Measurements from ENCODE around the gene PDE10A. TPM values are rescaled to one million over a fixed set of nuclear protein-coding genes. Genes with fewer than 3 reads are reported as not detected.

Gene PDE10A
- total and polyA plus RNA-seq, 2 of the 8 experiments (the other 6 are each of a cell fraction or from before 2014, with no cell fraction given), result 1.1 to 2.4 TPM

DNA sequence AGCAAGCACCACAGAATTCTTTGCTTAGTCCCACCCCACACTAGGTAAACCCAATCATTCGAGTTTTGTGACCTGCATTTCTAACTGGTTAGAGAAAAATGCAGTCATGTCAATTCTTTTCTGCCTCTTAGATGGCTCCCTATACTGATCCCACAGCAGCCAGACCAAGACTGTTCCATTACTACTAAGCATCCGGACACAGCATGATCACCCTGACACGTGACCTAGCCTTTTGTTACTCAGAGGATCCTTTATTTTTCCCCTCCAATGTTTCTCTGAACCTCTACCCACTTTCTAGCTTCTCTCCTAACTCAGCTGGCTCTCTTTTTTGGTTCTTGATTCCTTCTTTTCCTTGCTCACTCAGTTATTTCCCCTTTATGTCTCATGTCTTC is 87.9 kb downstream of the PDE10A start:
- H3K4me2 ChIP-seq (ENCODE audit: insufficient read depth in 1 of 2, low read depth in 2 of 2, low read length in 2 of 2), result no peak overlapping the region
- no peak overlapping the region for H3K56ac ChIP-seq (replicated peaks; ENCODE audit: insufficient read length, low read depth, low read length)
- no peak overlapping the region for H4K8ac ChIP-seq (ENCODE audit: extremely low read depth, insufficient read depth, low read length)
- no peaks in the 10 kb centered on the region for H3K27me3 ChIP-seq (replicated peaks in 1 of 4; ENCODE audit: control insufficient read depth in 3 of 4, extremely low read depth in 1 of 4, insufficient read depth in 3 of 4, low read length in 3 of 4)
- H2AFZ ChIP-seq (ENCODE audit: low read length), result no peak overlapping the region; the same call in 1 of the 2 replicates
- no peak overlapping the region for H3K23ac ChIP-seq (ENCODE audit: insufficient read length)
- H3K4me3 ChIP-seq (ENCODE audit: extremely low read depth in 1 of 4, insufficient read depth in 2 of 4, low read depth in 3 of 4, low read length in 4 of 4), result no peak overlapping the region
- H3K79me1 ChIP-seq (ENCODE audit: low read depth, low read length), result no peaks in the 10 kb centered on the region
- H3K18ac ChIP-seq (ENCODE audit: extremely low read depth, low read length), result no peak overlapping the region
- peak; percentile 42 for FAIRE-seq
- no peak overlapping the region for H4K5ac ChIP-seq (ENCODE audit: insufficient read length, low read depth, low read length)
- no peak overlapping the region for H2BK15ac ChIP-seq (ENCODE audit: low read length)
- POLR2A ChIA-PET (ENCODE audit: partially characterized antibody), result no interaction called here
- no peak overlapping the region for H3K14ac ChIP-seq (ENCODE audit: insufficient read length)
- CTCF ChIA-PET (ENCODE audit: partially characterized antibody), result no interaction called here
- H3K23me2 ChIP-seq (ENCODE audit: low read depth, low read length), result no peaks in the 10 kb centered on the region; the same call in 1 of the 2 replicates
- H2BK120ac ChIP-seq (replicated peaks; ENCODE audit: low read depth, low read length), result no peak overlapping the region
- H2BK5ac ChIP-seq (ENCODE audit: low read depth, low read length), result no peak overlapping the region
- H2BK20ac ChIP-seq (ENCODE audit: low read length), result no peak overlapping the region
- H4K20me1 ChIP-seq (replicated peaks in 1 of 2; ENCODE audit: control insufficient read depth in 1 of 2, insufficient read depth in 2 of 2, low read length in 2 of 2), result no peaks in the 10 kb centered on the region
- DNase-seq (ENCODE audit: low read depth in 1 of 2, low spot score in 2 of 2), result no peak
- H3K4ac ChIP-seq (replicated peaks; ENCODE audit: insufficient read length, low read depth, low read length), result no peak overlapping the region
- no peak overlapping the region for H3K27ac ChIP-seq (ENCODE audit: low read depth, low read length)
- no peak overlapping the region for H2AK5ac ChIP-seq (ENCODE audit: low read depth, low read length)
- no peaks in the 10 kb centered on the region; a peak in 1 of 4 replicates for H3K9me3 ChIP-seq (ENCODE audit: insufficient read depth in 2 of 2, low read depth in 1 of 2, low read length in 1 of 2)
- H3K9ac ChIP-seq (replicated peaks in 1 of 4; ENCODE audit: extremely low read depth in 1 of 4, low read depth in 3 of 4, low read length in 3 of 4), result no peak overlapping the region
- H3K36me3 ChIP-seq (ENCODE audit: control insufficient read depth in 2 of 4, insufficient read depth in 4 of 4, low read length in 3 of 4), result no peaks in the 10 kb centered on the region
- H3K4me1 ChIP-seq (replicated peaks in 1 of 4; ENCODE audit: control insufficient read depth in 3 of 4, insufficient read depth in 4 of 4, low read length in 3 of 4), result no peaks in the 10 kb centered on the region; a peak in 1 of 7 replicates
- H2BK12ac ChIP-seq (ENCODE audit: low read depth, low read length), result no peak overlapping the region
- H3K79me2 ChIP-seq (ENCODE audit: control insufficient read depth in 1 of 2, insufficient read depth in 2 of 2, low read length in 2 of 2), result no peaks in the 10 kb centered on the region
- 66% methylated on average over 3 of the region's 3 CpGs; no CpG with 5 or more reads in 1 of the 2 experiments for WGBS, 2 experiments (ENCODE audit: extremely low coverage in 1 of 2, insufficient coverage in 1 of 2, insufficient read length in 1 of 2, insufficient replicate concordance in 2 of 2, low coverage in 1 of 2, low lambda C conversion rate in 2 of 2, missing lambda C conversion rate in 1 of 2)
- no peak for TF ChIP-seq BRCA1 (IDR thresholded peaks at IDR 0.05; ENCODE audit: low read depth, low read length)
- TF ChIP-seq, protein P1, sequence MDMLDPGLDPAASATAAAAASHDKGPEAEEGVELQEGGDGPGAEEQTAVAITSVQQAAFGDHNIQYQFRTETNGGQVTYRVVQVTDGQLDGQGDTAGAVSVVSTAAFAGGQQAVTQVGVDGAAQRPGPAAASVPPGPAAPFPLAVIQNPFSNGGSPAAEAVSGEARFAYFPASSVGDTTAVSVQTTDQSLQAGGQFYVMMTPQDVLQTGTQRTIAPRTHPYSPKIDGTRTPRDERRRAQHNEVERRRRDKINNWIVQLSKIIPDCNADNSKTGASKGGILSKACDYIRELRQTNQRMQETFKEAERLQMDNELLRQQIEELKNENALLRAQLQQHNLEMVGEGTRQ (IDR thresholded peaks at IDR 0.05; ENCODE audit: low read length), result peak; percentile 57; the same call in 1 of the 2 replicates
- H4K91ac ChIP-seq (replicated peaks; ENCODE audit: insufficient read length, low read length), result no peak overlapping the region
